CD4-positive, alpha-beta T cell (primary cell): ENCODE results near the gene PARL. TPM values are rescaled to one million over a fixed set of nuclear protein-coding genes. Genes with fewer than 3 reads are reported as not detected.

ENCODE experiments used
- ATAC-seq: fragments of 200-7000 bp; cut with Tn5 transposase; one replicate; pipeline ENCODE4 v1.10.0; 2022; ENCODE audit warnings: mild to moderate bottlenecking; ENCODE audit not compliant: poor library complexity
- CTCF ChIA-PET: fragments of 350-600 bp; sonication (Branson Sonifier 250); formaldehyde crosslinking; loops from one replicate; lab custom pipeline; 2021; ENCODE audit warnings: antibody characterized with exemption, inconsistent platforms; lab: Charles Lee
- POLR2A ChIA-PET: fragments of 350-600 bp; sonication (Branson Sonifier 250); formaldehyde crosslinking; loops from one replicate; lab custom pipeline; 2021; ENCODE audit warnings: antibody characterized with exemption, inconsistent platforms; lab: Charles Lee
- DNase-seq, 14 experiments: peaks; one replicate each; pipeline ENCODE4 v3.0.0-alpha.2; 2013 to 2020; ENCODE audit warnings: mixed read lengths in 2 of 14
- H3K27ac ChIP-seq, 2 donors: one replicate each; pipeline versions ENCODE4 v1.5.1 to v1.7.0; 2013; ENCODE audit warnings: low read length in 2 of 2, low read depth in 1 of 2, mild to moderate bottlenecking in 1 of 2
- H3K27me3 ChIP-seq, 2 experiments: 1 replicate in 1 of 2; 2 replicates in 1 of 2; pipeline versions ENCODE4 v1.6.1 to v1.7.0; 2013; ENCODE audit warnings: low read length in 2 of 2, control low read depth in 1 of 2, mild to moderate bottlenecking in 1 of 2, moderate library complexity in 1 of 2; ENCODE audit not compliant: insufficient read depth in 2 of 2, control insufficient read depth in 1 of 2
- H3K36me3 ChIP-seq: one replicate; pipeline ENCODE4 v1.6.1; 2013; ENCODE audit warnings: low read length, control low read depth; ENCODE audit not compliant: insufficient read depth
- H3K4me1 ChIP-seq: one replicate; pipeline ENCODE4 v1.6.1; 2013; ENCODE audit warnings: low read length, control low read depth; ENCODE audit not compliant: insufficient read depth
- H3K4me3 ChIP-seq: one replicate; pipeline ENCODE4 v1.5.1; 2013; ENCODE audit warnings: mild to moderate bottlenecking, low read length, moderate library complexity
- H3K9me3 ChIP-seq, 2 experiments: 1 replicate in 1 of 2; 2 replicates in 1 of 2; pipeline versions ENCODE4 v1.6.1 to v1.7.0; 2013; ENCODE audit warnings: low read length in 2 of 2, mild to moderate bottlenecking in 2 of 2, control low read depth in 1 of 2, moderate library complexity in 1 of 2; ENCODE audit not compliant: control insufficient read depth in 1 of 2, insufficient read depth in 1 of 2
- H3K27ac Mint-ChIP-seq: one replicate; pipeline ENCODE4 v1.8.0; 2020; ENCODE audit warnings: mixed read lengths
- H3K27me3 Mint-ChIP-seq: one replicate; pipeline ENCODE4 v1.8.0; 2021; ENCODE audit warnings: mixed read lengths
- H3K36me3 Mint-ChIP-seq: one replicate; pipeline ENCODE4 v1.8.0; 2021; ENCODE audit warnings: low read depth, mixed read lengths
- H3K4me1 Mint-ChIP-seq: one replicate; pipeline ENCODE4 v1.8.0; 2021; ENCODE audit warnings: low read depth, mixed read lengths
- H3K4me3 Mint-ChIP-seq: one replicate; pipeline ENCODE4 v1.8.0; 2020; ENCODE audit warnings: mild to moderate bottlenecking, mixed read lengths
- H3K9me3 Mint-ChIP-seq: one replicate; pipeline ENCODE4 v1.8.0; 2020; ENCODE audit warnings: mixed read lengths
- intact Hi-C, 2 experiments: fragments of 100-400 bp; cut with DNase I in 1 of 2; cut with micrococcal nuclease in 1 of 2; formaldehyde crosslinking; loops; one replicate each; pipeline versions ENCODE4 v1.15.1 to v1.9.0; 2023 to 2025; cut with DNase I, micrococcal nuclease
- total RNA-seq, 174 experiments: library from RNA in 2 of 174; stranded (reverse) in 2 of 174; gene quantifications; one replicate each; pipeline ENCODE4 v1.2.3 and lab custom pipeline; 2021 to 2026
- TF ChIP-seq, protein P1 (sequence below): fragments of 200-600 bp; IDR thresholded peaks from one replicate; pipeline ENCODE4 v1.8.0; 2022; ENCODE audit warnings: antibody characterized with exemption, mild to moderate bottlenecking

Gene PARL
- total RNA-seq, 2 experiments from 2014 or later, result 36.9 to 40.0 TPM

DNA sequence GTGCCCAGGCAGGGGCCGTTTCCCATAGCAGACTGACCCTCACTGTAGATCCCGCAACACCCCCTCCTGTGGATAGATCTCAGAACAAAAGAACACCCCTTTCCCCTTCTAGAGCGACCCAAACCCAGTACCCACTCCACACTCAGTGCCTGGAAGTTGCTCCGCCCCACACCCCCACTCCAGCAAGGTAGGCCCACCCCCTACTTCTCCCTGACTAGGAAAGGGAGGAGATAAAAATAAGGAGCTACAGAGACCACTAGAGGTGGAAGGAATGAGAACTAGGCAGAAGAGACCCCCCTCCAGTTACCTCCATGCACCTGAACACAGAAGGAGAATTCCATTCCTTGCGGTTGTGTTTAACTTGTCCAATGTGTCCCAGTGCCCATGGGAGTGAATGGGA is 30.2 kb upstream of the PARL start:
- no peak overlapping the region for H3K4me3 Mint-ChIP-seq
- Histone ChIP-seq H3K27ac (no peak overlapping the region), H3K27me3 (no peaks in the 10 kb centered on the region), H3K4me3 (no peak overlapping the region), H3K9me3 (no peaks in the 10 kb centered on the region), H3K4me1 (no peaks in the 10 kb centered on the region), H3K36me3 (no peaks in the 10 kb centered on the region)
- CTCF ChIA-PET, result no interaction called here
- DNase-seq (no peak), ATAC-seq (no peak)
- peaks cover 3% of the 10 kb centered on the region for H3K36me3 Mint-ChIP-seq
- POLR2A ChIA-PET, result no interaction called here
- H3K27me3 Mint-ChIP-seq, result no peaks in the 10 kb centered on the region
- no peaks in the 10 kb centered on the region for H3K4me1 Mint-ChIP-seq
- intact Hi-C loops, result no loop called here
- no peak overlapping the region for H3K27ac Mint-ChIP-seq
- TF ChIP-seq, protein P1, sequence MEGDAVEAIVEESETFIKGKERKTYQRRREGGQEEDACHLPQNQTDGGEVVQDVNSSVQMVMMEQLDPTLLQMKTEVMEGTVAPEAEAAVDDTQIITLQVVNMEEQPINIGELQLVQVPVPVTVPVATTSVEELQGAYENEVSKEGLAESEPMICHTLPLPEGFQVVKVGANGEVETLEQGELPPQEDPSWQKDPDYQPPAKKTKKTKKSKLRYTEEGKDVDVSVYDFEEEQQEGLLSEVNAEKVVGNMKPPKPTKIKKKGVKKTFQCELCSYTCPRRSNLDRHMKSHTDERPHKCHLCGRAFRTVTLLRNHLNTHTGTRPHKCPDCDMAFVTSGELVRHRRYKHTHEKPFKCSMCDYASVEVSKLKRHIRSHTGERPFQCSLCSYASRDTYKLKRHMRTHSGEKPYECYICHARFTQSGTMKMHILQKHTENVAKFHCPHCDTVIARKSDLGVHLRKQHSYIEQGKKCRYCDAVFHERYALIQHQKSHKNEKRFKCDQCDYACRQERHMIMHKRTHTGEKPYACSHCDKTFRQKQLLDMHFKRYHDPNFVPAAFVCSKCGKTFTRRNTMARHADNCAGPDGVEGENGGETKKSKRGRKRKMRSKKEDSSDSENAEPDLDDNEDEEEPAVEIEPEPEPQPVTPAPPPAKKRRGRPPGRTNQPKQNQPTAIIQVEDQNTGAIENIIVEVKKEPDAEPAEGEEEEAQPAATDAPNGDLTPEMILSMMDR, result no peak
- no peaks in the 10 kb centered on the region for H3K9me3 Mint-ChIP-seq

DNA sequence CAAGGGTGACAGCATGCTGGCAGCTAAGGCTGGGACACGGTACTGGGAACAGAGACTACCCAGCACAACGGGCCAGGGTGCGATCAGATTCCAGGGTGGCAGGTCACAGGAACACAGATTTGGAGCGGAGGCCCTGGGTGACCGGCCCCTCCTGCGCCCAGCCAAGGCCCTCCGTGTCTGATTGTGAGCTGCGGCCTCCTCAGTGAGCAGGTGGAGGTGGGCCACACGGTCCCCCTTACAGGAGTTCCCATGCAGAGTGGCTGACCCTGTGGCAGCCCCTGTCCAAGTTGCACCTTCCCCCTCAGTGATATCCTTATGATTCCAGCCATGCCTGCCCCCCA is 28.9 kb upstream of the PARL start:
- no peak overlapping the region for H3K4me3 Mint-ChIP-seq
- TF ChIP-seq, protein P1, result no peak
- H3K4me3 ChIP-seq, result no peak overlapping the region
- intact Hi-C loops, result no loop called here
- H3K27ac Mint-ChIP-seq, result no peak overlapping the region
- POLR2A ChIA-PET, result no interaction called here
- no peaks in the 10 kb centered on the region for H3K27me3 ChIP-seq
- H3K9me3 Mint-ChIP-seq, result no peaks in the 10 kb centered on the region
- H3K36me3 Mint-ChIP-seq, result no peaks in the 10 kb centered on the region
- no peaks in the 10 kb centered on the region for H3K27me3 Mint-ChIP-seq
- CTCF ChIA-PET, result no interaction called here
- H3K9me3 ChIP-seq, result no peaks in the 10 kb centered on the region
- ATAC-seq (no peak), DNase-seq (no peak)
- H3K36me3 ChIP-seq, result no peaks in the 10 kb centered on the region
- no peaks in the 10 kb centered on the region for H3K4me1 ChIP-seq
- no peaks in the 10 kb centered on the region for H3K4me1 Mint-ChIP-seq
- no peak overlapping the region for H3K27ac ChIP-seq

DNA sequence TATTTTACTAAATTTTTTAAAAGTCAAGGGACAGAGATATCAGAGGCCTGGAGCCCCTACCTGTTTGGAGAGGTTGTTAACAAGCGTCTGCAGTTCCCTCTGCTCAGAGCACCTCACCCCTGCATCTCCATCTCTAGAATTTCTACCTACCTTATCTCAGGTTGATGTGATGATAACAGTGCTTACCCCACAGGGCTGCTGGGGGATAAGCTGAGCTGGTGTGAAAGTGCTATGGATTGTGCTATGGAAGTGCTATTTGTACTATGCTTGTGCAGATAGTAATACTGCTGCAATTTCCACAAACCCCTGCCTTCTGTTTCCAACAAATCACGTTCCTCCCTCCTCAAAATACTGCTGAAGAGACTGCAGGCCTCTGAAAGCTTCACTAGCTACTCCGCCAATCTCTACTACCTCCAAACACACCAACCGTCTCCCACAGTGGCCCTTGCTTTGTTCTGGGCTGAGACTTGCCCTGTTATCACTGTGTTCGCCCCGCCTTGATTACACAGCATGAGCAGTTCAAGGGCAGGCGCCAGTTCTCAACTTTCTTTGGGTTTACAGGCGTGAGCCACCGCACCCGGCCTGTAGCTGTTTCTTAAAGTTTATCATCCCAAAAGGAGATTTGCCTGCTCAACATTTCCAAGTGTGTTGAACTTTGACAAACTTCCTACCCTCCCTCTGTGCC is 28.4 kb upstream of the PARL start:
- Histone ChIP-seq H3K4me3 (no peak overlapping the region), H3K27me3 (no peaks in the 10 kb centered on the region), H3K9me3 (no peaks in the 10 kb centered on the region), H3K27ac (no peak overlapping the region), H3K4me1 (no peaks in the 10 kb centered on the region), H3K36me3 (no peaks in the 10 kb centered on the region)
- POLR2A ChIA-PET, result no interaction called here
- Mint-ChIP-seq H3K9me3 (no peaks in the 10 kb centered on the region), H3K27ac (no peak overlapping the region), H3K4me3 (no peak overlapping the region), H3K36me3 (no peaks in the 10 kb centered on the region), H3K27me3 (no peaks in the 10 kb centered on the region), H3K4me1 (no peaks in the 10 kb centered on the region)
- TF ChIP-seq, protein P1, result no peak
- CTCF ChIA-PET, result no interaction called here
- ATAC-seq, result no peak
- intact Hi-C loops, result no loop called here
- DNase-seq, result no peak
